Measurements from ENCODE around the gene PLEKHA7.
A peak's percentile ranks its signal among the peaks of the same experiment; 100 is the strongest.

The PLEKHA7 gene

GRCh38 chr11:16953663-16954062 is 60.6 kb downstream of the PLEKHA7 start:
- CTCF ChIA-PET = interaction anchor here (1.1 kb wide), 1 partner anchor 9 kb away, joined by 3 read pairs; no protein-coding TSS in a partner anchor
- TF ChIP-seq CTCF (IDR thresholded peaks at IDR 0.05; ENCODE audit: insufficient read depth, low read length, missing control alignments) = no peak

GRCh38 chr11:16946477-16947282 is 67.5 kb downstream of the PLEKHA7 start:
- ChIA-PET CTCF (interaction anchor here (1.4 to 3.9 kb wide), 6 partner anchors 9 to 581 kb away, joined by 3 to 35 read pairs (median 6); no protein-coding TSS in a partner anchor), POLR2A (no interaction called here)
- H3K4me3 ChIP-seq (ENCODE audit: low read depth, low read length) = no peak overlapping the region
- no peak for DNase-seq (ENCODE audit: low read depth, low spot score)
- no peak for TF ChIP-seq CTCF (IDR thresholded peaks at IDR 0.05; ENCODE audit: insufficient read depth, low read length, missing control alignments)

More at GRCh38 chr11:16953663-16954062, 60.6 kb downstream of the PLEKHA7 start:
- no peak overlapping the region for H3K4me3 ChIP-seq (ENCODE audit: low read depth, low read length)
- DNase-seq (ENCODE audit: low read depth, low spot score) = no peak
- POLR2A ChIA-PET = no interaction called here

GRCh38 chr11:16945671-16946469 is 68.3 kb downstream of the PLEKHA7 start:
- TF ChIP-seq CTCF (IDR thresholded peaks at IDR 0.05; ENCODE audit: insufficient read depth, low read length, missing control alignments) = peak; percentile 56
- ChIA-PET CTCF (interaction anchor here (1.3 to 3.9 kb wide), 8 partner anchors 8 to 582 kb away, joined by 3 to 35 read pairs (median 4); no protein-coding TSS in a partner anchor), POLR2A (no interaction called here)
- no peak overlapping the region for H3K4me3 ChIP-seq (ENCODE audit: low read depth, low read length)
- DNase-seq (ENCODE audit: low read depth, low spot score) = peak; percentile 2

- H3K4me3 ChIP-seq (ENCODE audit: low read depth, low read length) = no peak overlapping the region
- no peak for DNase-seq (ENCODE audit: low read depth, low spot score)
- ChIA-PET CTCF (interaction anchor here (1.6 kb wide), 1 partner anchor 120 kb away, joined by 4 read pairs; no protein-coding TSS in a partner anchor), POLR2A (no interaction called here)
- no peak for TF ChIP-seq CTCF (IDR thresholded peaks at IDR 0.05; ENCODE audit: insufficient read depth, low read length, missing control alignments)
Measured at GRCh38 chr11:16942911-16943310, 71.3 kb downstream of the PLEKHA7 start.

GRCh38 chr11:16942342-16942741 is 71.9 kb downstream of the PLEKHA7 start:
- ChIA-PET POLR2A (no interaction called here), CTCF (interaction anchor here (1.6 kb wide), 1 partner anchor 121 kb away, joined by 4 read pairs; no protein-coding TSS in a partner anchor)
- no peak for TF ChIP-seq CTCF (IDR thresholded peaks at IDR 0.05; ENCODE audit: insufficient read depth, low read length, missing control alignments)
- no peak overlapping the region for H3K4me3 ChIP-seq (ENCODE audit: low read depth, low read length)
- DNase-seq (ENCODE audit: low read depth, low spot score) = no peak

GRCh38 chr11:16941935-16942334 is 72.3 kb downstream of the PLEKHA7 start:
- no peak overlapping the region for H3K4me3 ChIP-seq (ENCODE audit: low read depth, low read length)
- no peak for DNase-seq (ENCODE audit: low read depth, low spot score)
- ChIA-PET CTCF (interaction anchor here (1.0 to 1.6 kb wide), 3 partner anchors 14 to 121 kb away, joined by 3 to 4 read pairs (median 3); no protein-coding TSS in a partner anchor), POLR2A (no interaction called here)
- TF ChIP-seq CTCF (IDR thresholded peaks at IDR 0.05; ENCODE audit: insufficient read depth, low read length, missing control alignments) = no peak
